ENCODE measurements around the gene MORF4L1. TPM values are rescaled to one million over a fixed set of nuclear protein-coding genes. Genes with fewer than 3 reads are reported as not detected.

MORF4L1 gene
- total and polyA plus RNA-seq, 2 experiments from 2014 or later, result 520 to 571 TPM

DNA sequence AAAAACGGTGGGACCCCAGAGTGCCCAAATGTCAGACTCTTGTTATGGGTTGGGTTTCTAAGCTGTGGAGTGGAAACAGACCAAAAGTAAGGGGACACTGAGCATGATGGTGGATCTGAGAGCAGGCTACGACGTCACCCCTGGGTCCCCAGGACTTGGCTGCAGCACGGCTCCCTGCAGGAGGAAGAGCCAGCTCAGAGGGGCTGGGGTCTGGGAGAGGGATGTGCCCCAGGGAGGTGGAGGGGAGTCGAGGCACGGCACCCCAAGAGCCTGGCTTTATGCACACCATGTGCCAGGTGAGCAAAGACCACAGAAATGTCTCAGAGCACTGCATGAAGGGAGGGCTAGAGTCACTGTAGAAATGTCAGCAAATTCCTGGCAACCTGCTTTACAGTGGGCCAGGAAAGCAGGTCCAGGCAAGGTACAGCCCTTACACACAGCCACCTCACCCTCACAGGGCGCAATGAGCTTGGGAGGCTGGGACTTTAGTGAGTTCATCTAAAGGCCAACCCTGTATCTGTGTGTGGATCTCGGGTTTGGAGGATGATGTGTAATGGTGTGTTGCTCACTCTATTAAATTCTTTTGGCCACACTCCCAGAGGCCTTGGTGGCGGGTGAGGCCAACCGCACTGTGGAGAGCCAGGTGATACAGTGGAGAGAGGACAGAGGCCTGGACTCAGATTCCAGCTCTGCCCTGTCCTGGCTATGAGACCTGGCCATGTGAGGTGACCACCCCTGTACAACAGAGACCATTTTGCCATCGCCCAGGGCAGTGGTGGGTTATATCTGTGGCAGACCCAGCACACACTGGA, 58.1 kb downstream of the MORF4L1 start:
- peaks cover 4% of the 10 kb centered on the region for H3K36me3 Mint-ChIP-seq (ENCODE audit: low read depth)
- TF ChIP-seq EZH2 (IDR thresholded peaks at IDR 0.05; ENCODE audit: low read depth, unreplicated experiment) (no peak), ZNF114 (CRISPR knock-in tag; IDR thresholded peaks at IDR 0.05) (no peak), CREB1 (CRISPR knock-in tag; IDR thresholded peaks at IDR 0.05; ENCODE audit: low read depth) (no peak)
- TF ChIP-seq, protein P1, sequence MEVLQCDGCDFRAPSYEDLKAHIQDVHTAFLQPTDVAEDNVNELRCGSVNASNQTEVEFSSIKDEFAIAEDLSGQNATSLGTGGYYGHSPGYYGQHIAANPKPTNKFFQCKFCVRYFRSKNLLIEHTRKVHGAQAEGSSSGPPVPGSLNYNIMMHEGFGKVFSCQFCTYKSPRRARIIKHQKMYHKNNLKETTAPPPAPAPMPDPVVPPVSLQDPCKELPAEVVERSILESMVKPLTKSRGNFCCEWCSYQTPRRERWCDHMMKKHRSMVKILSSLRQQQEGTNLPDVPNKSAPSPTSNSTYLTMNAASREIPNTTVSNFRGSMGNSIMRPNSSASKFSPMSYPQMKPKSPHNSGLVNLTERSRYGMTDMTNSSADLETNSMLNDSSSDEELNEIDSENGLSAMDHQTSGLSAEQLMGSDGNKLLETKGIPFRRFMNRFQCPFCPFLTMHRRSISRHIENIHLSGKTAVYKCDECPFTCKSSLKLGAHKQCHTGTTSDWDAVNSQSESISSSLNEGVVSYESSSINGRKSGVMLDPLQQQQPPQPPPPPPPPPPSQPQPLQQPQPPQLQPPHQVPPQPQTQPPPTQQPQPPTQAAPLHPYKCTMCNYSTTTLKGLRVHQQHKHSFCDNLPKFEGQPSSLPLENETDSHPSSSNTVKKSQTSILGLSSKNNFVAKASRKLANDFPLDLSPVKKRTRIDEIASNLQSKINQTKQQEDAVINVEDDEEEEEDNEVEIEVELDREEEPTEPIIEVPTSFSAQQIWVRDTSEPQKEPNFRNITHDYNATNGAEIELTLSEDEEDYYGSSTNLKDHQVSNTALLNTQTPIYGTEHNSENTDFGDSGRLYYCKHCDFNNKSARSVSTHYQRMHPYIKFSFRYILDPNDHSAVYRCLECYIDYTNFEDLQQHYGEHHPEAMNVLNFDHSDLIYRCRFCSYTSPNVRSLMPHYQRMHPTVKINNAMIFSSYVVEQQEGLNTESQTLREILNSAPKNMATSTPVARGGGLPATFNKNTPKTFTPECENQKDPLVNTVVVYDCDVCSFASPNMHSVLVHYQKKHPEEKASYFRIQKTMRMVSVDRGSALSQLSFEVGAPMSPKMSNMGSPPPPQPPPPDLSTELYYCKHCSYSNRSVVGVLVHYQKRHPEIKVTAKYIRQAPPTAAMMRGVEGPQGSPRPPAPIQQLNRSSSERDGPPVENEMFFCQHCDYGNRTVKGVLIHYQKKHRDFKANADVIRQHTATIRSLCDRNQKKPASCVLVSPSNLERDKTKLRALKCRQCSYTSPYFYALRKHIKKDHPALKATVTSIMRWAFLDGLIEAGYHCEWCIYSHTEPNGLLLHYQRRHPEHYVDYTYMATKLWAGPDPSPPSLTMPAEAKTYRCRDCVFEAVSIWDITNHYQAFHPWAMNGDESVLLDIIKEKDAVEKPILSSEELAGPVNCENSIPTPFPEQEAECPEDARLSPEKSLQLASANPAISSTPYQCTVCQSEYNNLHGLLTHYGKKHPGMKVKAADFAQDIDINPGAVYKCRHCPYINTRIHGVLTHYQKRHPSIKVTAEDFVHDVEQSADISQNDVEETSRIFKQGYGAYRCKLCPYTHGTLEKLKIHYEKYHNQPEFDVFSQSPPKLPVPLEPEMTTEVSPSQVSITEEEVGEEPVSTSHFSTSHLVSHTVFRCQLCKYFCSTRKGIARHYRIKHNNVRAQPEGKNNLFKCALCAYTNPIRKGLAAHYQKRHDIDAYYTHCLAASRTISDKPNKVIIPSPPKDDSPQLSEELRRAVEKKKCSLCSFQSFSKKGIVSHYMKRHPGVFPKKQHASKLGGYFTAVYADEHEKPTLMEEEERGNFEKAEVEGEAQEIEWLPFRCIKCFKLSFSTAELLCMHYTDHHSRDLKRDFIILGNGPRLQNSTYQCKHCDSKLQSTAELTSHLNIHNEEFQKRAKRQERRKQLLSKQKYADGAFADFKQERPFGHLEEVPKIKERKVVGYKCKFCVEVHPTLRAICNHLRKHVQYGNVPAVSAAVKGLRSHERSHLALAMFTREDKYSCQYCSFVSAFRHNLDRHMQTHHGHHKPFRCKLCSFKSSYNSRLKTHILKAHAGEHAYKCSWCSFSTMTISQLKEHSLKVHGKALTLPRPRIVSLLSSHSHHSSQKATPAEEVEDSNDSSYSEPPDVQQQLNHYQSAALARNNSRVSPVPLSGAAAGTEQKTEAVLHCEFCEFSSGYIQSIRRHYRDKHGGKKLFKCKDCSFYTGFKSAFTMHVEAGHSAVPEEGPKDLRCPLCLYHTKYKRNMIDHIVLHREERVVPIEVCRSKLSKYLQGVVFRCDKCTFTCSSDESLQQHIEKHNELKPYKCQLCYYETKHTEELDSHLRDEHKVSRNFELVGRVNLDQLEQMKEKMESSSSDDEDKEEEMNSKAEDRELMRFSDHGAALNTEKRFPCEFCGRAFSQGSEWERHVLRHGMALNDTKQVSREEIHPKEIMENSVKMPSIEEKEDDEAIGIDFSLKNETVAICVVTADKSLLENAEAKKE (CRISPR knock-in tag; IDR thresholded peaks at IDR 0.05), result no peak
- TF ChIP-seq, protein P2, sequence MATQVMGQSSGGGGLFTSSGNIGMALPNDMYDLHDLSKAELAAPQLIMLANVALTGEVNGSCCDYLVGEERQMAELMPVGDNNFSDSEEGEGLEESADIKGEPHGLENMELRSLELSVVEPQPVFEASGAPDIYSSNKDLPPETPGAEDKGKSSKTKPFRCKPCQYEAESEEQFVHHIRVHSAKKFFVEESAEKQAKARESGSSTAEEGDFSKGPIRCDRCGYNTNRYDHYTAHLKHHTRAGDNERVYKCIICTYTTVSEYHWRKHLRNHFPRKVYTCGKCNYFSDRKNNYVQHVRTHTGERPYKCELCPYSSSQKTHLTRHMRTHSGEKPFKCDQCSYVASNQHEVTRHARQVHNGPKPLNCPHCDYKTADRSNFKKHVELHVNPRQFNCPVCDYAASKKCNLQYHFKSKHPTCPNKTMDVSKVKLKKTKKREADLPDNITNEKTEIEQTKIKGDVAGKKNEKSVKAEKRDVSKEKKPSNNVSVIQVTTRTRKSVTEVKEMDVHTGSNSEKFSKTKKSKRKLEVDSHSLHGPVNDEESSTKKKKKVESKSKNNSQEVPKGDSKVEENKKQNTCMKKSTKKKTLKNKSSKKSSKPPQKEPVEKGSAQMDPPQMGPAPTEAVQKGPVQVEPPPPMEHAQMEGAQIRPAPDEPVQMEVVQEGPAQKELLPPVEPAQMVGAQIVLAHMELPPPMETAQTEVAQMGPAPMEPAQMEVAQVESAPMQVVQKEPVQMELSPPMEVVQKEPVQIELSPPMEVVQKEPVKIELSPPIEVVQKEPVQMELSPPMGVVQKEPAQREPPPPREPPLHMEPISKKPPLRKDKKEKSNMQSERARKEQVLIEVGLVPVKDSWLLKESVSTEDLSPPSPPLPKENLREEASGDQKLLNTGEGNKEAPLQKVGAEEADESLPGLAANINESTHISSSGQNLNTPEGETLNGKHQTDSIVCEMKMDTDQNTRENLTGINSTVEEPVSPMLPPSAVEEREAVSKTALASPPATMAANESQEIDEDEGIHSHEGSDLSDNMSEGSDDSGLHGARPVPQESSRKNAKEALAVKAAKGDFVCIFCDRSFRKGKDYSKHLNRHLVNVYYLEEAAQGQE (IDR thresholded peaks at IDR 0.05; ENCODE audit: unreplicated experiment), result no peak
- TF ChIP-seq, protein P3, sequence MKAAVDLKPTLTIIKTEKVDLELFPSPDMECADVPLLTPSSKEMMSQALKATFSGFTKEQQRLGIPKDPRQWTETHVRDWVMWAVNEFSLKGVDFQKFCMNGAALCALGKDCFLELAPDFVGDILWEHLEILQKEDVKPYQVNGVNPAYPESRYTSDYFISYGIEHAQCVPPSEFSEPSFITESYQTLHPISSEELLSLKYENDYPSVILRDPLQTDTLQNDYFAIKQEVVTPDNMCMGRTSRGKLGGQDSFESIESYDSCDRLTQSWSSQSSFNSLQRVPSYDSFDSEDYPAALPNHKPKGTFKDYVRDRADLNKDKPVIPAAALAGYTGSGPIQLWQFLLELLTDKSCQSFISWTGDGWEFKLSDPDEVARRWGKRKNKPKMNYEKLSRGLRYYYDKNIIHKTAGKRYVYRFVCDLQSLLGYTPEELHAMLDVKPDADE (IDR thresholded peaks at IDR 0.05), result no peak
- Histone ChIP-seq H3K27me3 (ENCODE audit: insufficient read depth) (no peaks in the 10 kb centered on the region), H3K4me3 (no peak overlapping the region), H3K4me1 (ENCODE audit: insufficient read depth) (no peaks in the 10 kb centered on the region), H3F3A (replicated peaks; ENCODE audit: low read depth) (no peaks in the 10 kb centered on the region), H2AFZ (no peak overlapping the region), H3K36me3 (ENCODE audit: insufficient read depth) (no peaks in the 10 kb centered on the region), H3K79me2 (replicated peaks; ENCODE audit: insufficient read depth) (no peaks in the 10 kb centered on the region), H3K27ac (ENCODE audit: low read depth) (no peak overlapping the region), H3K4me2 (no peak overlapping the region), H4K20me1 (replicated peaks; ENCODE audit: insufficient read depth) (no peaks in the 10 kb centered on the region), H3K9me2 (ENCODE audit: insufficient read depth) (no peaks in the 10 kb centered on the region)
- ATAC-seq (no peak), DNase-seq (ENCODE audit: low spot score) (no peak)
- H3K27ac Mint-ChIP-seq, result no peak overlapping the region
- peaks cover 4% of the 10 kb centered on the region; the same call in 2 of the 3 replicates for H3K4me1 Mint-ChIP-seq
- no peaks in the 10 kb centered on the region; the same call in 2 of the 3 replicates for H3K9me3 Mint-ChIP-seq
- H3K4me3 Mint-ChIP-seq, result no peak overlapping the region
- peaks cover 21% of the 10 kb centered on the region for H3K27me3 Mint-ChIP-seq (ENCODE audit: insufficient read depth, low read depth, poor library complexity)

All from GM23338 (cell line).